C4-2B (cell line): ENCODE measurements around the gene CREB3L4.

Experiments
- CTCF ChIP-seq: fragments of 450-650 bp; conservative IDR thresholded peaks from 2 replicates; pipeline ENCODE4 v1.5.1; 2017; ENCODE audit warnings: mild to moderate bottlenecking
- ZFX ChIP-seq: fragments of 450-650 bp; IDR thresholded peaks from 2 replicates; pipeline ENCODE4 v1.6.1; 2017

DNA sequence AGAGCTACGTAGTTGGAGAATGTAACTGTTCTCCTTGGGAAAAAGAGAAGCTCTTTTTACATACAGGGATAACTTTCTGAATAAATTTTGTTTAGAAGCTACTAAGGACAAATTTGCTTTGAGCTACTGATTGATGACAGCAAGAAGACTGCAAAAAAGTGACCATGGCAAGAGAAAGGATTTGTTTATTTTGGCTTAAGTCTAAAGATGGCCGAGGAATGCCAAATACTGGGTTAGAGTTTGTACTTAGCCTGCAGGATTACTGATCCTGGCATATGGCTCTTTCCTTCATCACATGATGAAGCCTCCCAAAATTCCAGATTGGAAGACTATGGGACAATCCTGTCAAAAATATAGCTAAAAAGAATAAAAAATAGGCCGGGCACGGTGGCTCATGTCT is 51.6 kb downstream of the CREB3L4 start:
- no peak for TF ChIP-seq CTCF
- TF ChIP-seq ZFX: no peak
